GM21723 (cell line): ENCODE measurements around the gene SNRPD2.
"Not testable (repeated sequence)": the region's sequence is repeated elsewhere in the genome, so short reads cannot be mapped to it uniquely, and the experiment has no call there.

Source experiments
- ATAC-seq: cut with Tn5 transposase; IDR thresholded peaks from one replicate; pipeline ENCODE4 v1.9.1; 2021; ENCODE audit warnings: mild to moderate bottlenecking, moderate library complexity; ENCODE audit not compliant: unreplicated experiment

The SNRPD2 gene

DNA sequence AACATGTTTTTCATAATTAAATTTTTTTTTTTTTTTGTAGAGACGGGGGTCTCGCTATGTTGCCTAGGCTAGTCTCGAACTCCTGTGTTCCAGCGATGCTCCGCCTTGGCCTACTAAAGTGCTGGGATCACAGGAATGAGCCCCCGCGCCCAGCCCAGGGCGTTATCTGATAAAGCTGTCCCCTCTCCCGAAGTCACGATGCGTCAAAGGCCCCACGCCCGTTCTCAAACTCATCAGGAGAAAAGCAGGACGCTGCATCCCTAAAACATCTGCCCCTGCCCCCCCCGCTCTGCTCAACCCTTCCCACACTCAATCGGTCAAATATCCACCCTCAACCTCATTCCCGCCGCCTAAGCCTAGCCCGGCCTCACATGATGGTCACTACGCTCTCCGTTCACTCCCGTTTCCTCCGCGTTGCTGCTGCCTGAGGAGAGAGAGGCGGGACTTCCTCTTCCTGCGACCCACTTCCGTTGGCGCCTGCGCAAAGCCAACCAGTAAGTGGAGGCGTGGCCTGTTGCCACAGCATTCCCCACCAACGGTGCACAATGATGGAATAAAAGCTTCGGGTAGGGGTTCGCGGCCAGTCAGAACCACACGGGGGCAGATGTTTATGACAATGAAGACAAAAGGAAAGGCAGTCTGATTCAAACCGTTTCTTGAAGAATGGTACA is at the start of gene SNRPD2:
Gene SNRPD2, minus strand, starts transcription at position 438 of the 671 bp plus-strand sequence. Its CDS starts 65 bp downstream, at position 373.
- ATAC-seq: peak; percentile 46

DNA sequence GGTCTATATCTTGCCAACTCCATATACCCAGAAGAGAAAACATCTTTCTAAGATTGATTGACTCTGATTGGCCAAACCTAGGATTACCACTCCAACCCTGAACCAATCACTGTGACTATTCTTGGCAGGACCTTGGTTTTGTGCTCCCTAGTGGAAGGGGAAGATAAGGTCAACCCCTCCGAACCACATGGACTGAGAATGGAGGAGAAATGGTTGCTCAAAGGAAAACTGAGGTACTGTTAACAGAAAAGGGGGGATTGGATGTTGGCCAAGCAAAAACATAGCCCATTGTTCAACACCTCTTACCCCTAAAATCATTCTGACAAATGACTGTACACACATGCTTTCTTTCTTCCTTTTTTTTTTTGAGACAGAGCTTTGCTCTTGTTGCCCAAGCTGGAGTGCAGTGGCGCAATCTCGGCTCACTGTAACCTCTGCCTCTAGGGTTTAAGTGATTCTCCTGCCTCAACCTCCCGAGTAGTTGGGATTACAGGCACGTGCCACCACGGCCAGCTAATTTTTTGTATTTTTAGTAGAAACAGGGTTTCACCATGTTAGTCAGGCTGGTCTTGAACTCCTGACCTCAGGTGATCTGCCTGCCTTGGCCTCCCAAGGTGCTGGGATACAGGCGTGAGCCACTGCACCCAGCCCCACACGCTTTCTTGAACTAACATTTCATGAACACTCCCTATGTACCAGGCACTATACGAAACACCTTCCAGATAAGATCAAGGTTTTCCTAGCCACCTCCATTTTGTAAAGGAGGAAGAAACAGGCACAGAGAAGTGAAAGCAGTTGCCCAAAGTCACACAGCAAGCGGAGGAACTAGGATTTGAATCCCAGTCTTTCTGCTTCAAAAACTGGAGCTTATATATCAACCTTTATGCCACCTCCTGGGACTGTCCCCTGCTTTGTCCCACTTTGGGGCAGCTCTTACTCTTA is 48.0 kb upstream of the SNRPD2 start:
- no peak for ATAC-seq

DNA sequence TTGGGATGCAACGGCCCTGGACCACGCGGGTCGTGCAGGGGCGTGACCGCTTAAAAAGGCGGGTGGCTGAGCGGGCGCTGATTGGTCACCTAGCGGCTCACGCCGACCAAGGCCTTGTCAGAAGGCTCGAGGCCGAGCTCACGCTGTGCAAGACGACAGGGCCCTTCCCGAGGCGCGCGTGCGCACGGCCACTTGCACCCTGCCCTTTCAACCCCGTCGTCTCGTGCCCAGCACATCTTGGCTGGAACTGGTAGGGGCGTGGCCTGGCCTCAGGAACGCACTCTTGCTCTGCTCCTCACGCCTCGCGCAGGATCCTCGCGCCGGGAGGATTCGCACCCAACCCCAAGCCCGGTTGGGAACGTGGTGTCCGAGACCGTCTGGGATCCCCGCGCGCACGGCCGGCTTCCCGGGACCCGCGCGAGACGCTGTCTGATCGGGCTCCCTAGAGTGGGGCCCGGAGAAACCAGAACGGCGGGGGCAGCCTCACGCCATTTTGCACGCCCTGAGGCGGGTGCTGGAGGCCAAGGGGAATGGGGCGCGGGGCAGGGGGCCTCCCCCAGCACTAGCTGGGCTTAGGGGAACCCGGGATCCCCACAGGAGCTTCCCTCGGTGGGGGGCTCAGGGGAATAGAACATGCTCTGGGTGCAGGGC is 41.5 kb upstream of the SNRPD2 start, which contains the start of gene MEIOSIN:
Gene MEIOSIN, plus strand, starts transcription at position 280 of the 651 bp plus-strand sequence. CDS start 1,938 bp downstream, outside the sequence.
- ATAC-seq: no peak

DNA sequence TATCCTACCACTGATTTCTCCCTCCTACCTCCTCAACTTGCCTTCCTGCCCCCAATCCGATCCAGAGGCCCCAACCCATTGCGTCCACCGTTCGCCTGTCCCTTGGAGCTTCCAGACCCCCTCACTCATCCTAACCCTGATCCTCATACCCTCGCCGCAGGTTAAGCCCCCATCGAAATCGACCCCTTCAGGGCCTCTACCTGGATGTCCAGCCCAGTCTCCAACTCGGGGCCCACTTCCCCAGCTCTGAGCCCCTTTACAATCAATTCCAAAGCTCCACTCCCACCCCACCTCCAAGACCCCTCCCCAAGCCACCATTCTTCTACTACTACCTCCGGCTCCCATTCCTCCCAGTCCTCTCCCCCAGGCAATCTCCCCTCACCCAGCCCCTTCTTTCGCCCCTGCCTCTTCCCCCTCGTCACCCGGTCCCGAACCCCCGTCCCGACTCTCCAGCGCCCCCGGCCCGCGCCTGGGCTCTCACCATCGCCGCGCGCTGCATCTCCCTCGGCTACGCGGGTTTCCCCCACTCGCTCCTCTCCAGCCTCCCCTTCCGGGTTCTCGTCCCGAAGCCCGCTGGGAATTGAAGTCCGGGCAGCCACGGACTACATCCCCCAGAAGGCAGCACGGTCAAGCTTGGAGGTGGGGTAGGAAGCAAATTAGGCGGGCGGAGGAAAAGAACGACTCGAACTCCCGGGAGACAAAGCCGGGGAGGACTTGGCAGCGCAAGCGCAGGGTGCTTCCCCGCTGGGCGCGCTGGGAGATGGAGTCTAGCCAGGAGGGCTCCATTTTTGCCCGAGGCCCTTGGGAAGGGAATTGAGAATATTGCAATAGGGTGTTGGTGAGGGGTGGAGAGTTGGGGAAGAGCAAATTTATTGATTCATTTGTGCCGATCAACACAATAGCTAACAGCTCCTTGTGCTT is 38.9 kb upstream of the SNRPD2 start, which contains the start of gene FBXO46:
Gene FBXO46, minus strand, starts transcription at position 529 of the 921 bp plus-strand sequence. CDS start 17,401 bp downstream, outside the sequence.
- peak; percentile 88 for ATAC-seq

DNA sequence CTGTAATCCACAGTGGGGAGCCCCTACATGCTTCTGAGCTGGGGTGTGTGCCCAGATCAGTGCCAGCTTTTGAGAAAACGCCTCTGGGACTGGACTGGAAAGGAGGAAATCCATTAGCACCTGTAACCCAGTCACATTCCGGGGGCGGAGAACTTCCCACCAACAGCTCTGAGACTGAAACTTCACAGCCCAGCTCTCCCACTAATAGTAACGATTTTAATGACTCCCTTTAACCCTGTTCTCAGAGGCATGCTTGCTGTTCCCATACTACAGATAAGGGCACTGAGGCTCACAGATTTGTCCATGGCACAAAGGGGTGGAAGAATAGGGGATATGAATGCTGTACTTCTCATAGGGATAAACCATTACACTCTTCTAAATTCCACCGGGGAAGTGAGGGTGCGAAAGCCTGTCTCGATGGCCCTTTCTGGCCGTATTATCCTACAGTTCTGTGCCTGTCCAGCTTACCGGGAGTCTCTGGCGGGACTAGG is 38.1 kb upstream of the SNRPD2 start:
- no peak for ATAC-seq

DNA sequence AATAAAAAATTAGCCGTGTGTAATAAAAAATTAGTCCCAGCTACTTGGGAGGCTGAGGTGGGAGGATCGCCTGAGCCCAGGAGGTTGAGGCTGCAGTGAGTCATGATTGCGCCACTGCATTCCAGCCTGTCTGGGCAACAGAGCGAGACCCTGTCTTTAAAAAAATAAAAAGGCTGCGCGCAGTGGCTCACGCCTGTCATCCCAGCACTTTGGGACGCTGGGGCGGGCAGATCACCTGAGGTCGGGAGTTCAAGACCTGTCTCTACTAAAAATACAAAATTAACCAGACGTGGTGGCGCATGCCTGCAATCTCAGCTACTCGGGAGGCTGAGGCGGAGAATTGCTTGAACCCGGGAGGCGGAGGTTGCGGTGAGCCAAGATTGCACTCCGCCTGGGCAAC is 36.9 kb upstream of the SNRPD2 start:
- ATAC-seq: not testable (repeated sequence)

DNA sequence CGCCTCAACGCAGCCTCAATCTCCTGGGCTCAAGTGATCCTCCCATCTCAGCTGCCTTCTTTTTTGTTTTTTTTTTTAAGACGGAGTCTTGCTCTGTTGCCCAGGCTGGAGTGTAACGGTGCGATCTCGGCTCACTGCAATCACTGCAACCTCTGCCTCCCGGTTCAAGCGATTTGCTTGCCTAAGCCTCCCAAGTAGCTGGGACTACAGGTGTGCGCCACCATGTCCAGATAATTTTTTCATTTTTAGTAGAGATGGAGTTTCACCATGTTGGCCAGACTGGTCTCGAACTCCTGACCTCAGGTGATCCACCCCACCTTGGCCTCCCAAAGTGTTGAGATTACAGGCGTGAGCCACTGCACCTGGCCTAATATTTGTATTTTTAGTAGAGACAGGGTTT is 28.3 kb upstream of the SNRPD2 start:
- not testable (repeated sequence) for ATAC-seq

DNA sequence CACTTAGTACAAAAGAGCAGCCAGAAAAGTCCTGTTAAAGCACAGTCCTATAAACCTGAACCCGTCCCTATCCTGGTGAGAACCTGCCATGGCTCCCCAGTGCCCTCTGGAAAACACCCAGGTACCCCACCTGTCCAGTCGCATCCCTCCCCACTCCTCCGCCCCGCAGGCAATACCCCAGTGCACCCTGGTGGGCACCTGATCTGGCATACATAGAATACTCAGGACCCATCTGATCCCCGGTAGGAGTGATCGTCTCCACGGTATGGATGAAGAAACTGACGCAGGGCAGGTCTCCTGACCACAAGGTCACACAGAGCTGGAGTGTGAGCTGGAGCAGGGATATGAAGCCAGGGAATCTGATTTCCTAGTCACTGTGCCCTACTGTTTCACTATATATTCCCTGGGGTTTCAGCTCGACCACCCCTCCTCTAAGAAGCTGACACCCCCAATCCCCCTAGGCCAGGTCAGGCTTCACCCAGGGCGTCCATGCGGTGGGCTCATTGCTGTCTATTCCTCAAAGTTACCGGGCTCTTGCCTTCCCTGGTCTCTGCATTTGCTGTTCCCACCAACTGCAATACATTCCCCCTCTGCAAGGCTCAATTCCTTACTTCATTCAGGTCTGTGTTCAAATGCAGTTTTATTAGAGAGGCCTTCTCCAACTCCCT is 26.4 kb upstream of the SNRPD2 start:
- ATAC-seq: no peak

DNA sequence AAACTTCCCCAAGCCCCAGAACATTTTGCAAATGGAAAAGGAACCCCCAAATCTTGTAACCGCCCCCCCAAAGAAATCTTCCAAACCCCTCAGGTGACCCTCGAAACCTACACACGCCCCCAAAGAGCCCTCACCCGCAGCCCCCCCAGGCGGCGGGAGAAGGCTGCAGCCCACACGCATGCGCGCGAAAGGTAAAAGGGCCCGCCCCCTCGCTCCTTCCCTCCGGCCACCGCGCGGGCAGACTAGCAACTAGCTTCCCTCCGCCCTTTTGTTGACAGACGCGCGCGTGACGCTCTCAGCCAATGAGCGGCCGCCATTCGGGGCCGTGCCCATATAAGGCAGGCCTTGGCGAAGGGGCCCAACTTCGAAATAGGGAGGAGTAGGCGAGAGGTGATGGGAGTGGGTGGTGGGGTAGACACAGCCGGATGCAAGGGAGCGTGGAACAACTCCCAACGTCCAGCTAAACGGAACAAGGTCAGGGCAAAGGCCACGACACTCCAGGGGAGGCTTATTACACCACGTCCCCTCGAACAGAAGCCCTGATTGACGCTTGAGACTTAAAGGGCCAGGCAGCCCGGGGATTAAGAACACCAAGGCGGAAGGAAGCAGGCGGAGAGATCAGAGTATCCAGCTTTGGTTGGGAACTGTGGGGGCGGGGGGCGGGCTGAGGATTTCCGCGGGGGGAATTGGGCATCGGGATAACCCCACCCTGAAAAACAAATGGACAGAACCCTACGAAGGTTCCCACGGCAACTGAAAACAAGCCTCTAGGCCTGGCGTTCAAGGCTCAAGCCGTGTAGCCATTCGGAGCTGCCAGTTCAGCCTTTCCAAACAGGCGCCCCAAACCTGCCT is 25.6 kb upstream of the SNRPD2 start:
- peak; percentile 91 for ATAC-seq

DNA sequence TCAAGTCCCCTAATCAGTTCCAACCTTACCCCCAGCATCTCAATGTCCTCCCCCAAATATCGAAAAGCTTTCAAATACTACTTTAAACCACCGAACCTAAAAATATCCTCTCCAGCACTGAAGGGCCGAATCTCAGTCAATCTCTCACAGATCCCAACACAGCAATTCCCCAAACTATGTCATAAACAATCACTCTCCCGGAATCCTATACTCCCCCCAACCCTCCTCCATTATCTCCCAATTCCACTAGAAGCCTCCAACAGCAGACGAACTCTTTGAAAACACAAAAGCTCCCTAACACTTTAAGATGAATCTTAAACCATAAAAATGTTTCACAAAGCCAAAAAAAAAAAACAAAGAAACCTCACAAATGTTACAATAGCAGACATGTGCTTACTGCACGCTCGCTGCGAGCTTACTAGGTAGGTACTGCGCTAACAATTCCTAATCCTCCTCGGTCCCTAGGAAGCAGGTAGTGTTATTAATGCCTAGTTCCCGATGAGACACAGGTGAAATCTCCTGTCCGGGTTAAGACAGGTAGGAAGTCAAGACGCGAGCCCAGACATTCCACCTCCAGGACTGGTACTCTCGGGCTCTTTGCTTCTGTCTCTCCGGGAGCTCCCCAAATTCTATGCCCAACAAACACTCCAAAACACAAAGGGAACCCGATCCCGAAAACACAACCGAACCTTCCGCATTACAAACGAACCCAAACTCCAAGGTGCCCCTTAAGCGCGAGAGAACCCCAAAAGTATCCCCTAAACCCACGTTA is 24.8 kb upstream of the SNRPD2 start:
- ATAC-seq: no peak

DNA sequence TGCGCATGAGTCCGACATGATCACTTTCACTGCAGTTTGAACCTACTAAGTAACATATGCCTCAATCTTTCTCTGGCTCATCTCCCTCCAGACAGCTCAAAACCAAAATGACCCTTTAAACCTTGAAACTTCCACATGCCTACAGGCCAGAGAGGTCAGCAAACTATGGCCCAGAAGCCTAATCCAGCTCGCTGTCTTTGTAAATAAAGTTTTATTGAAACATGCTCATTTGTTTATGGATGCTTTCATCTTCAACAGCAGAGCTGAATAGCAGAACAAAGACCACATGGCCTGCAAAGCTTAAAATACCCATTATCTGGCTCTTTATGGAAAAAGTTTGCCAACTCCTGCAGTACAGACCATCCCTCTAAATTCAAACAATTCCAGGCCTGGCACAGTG is 23.4 kb upstream of the SNRPD2 start:
- ATAC-seq: no peak

DNA sequence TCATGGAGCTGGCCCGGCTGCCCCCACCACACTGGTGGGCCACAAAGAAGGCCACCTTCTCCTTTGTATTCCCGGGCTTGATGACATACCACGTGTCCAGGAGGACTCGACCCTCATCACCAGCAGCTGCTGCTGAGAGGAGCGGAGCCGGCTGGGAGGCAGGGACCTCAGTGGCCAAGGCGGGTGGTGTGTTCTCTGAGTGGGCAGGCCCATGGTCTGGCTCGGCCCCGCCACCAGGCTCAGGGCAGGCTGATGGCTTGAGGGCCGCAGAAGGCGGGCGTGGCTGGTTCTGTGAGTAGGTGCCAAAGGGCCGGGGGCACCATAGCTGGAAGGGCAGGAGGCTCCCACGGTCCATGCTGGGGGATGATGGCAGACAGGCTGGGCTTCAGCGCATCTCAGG is 21.4 kb upstream of the SNRPD2 start:
- no peak for ATAC-seq

DNA sequence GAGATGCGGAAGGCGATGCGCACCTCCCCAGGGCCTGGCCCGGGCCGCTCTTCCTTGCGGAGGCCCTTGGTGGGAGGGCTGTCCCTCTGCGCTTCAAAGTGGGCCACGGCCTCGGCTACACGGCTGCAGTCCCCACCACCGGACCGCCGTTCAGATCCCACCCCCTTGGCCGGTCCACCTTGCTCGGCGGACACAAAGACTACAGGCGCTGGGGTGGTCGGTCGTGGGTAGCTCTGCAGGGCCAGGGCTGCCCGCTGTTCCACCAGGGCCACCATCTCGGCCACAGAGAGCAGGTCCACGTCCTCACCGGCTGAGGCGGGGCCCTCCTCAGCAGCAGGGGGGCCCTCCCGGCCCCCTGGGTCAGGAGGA is 20.9 kb upstream of the SNRPD2 start:
- no peak for ATAC-seq

DNA sequence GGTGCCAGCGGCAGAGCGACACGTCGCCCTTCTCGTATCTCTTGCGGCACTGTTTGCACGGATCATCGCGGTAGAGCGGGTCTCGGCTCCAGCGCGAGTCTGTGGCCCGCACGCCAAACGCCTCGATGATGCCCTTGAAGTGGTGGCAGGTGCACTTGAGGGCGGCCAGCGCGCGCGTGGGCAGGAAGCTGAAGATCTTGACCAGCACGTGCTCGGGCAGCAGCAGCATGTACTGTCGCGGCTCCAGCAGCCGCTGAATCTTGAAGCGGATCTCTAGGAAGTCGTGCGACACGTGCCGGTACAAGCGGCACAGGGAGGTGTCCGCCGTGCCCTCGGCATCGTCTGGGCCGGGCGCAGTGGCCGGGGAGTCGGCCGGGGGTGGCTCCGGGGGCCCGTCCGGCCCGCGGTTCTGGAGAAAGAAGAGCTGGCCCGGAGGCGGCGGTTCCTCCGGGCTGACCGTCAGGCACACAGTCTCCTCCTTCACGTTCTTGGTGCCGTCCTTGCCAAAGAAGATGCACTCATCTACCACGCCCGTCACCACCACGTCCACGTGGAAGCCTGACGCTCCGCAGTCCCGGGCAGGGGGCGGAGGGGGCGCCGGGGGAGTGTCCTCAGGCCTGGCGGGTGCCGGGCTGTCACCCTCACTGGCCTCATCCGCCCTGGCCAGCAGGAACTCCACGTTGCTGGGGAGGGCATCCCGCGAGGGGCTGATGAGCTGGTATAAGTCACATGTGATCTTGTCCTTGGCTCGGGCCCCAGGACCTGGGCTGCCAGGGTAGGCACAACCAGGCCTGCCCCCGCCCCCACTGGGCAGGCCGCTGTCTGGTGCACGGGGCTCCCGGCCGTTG is 20.3 kb upstream of the SNRPD2 start:
- no peak for ATAC-seq

DNA sequence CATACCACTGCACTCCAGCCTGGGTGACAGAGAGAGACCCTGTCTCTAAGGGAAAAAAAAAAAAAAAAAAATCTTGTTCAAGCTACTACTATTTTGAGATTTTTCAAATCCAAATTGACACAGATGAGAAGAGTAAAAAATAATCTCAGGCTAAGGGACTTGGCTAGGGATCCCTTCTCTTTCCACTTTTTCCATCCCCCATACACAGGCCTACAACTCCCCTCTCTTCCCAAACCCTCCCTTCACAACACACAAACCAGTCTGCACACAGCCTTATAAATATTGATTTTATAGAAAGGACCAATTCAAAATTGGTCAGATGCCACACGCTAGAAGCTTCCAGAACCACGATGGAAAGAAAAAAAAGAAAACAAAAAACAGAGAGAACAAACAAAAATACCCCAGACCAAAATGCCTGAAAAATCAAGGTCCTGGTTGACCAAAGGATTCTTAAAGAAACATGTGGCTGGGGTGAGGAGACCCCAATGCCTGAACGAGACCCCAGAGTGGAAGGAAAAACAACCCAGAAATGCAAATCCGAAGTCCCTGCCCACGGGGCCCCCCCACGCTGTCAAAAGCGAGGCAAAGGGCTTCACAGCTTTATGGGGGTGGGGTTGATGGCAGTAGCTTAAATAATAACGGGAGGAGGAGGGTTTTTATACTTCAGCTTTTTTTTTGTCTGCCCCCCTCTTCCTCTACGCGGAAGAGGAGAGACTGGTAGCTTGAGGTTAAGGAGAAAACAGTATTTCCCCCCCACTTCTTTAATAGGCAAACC is 18.8 kb upstream of the SNRPD2 start:
- no peak for ATAC-seq

DNA sequence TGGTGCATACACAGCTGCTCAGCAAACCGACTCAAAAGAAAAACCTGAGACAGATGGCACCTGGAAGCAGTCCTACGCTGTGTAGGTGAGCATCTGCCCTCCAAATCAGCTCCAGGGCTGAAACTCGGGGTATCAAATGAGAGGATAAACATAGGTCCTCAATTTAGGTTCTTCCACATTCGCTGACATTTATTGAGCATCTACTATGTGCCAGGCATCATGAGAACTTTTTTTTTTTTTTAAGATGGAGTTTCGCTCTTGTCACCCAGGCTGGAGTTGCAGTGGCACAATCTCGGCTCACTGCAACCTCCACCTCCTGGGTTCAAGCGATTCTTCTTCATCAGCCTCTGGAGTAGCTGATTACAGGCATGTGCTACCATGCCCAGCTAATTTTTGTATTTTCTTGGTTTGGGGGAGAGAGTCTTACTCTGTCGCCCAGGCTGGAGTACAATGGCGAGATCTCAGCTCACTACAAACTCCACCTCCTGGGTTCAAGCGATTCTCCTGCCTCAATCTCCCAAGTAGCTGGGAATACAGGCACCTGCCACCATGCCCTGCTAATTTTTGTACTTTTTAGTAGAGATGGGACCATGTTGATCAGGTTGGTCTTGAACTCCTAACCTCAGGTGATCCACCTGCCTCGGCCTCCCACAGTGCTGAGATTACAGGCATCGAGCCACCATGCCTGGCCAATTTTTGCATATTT is 14.1 kb upstream of the SNRPD2 start:
- ATAC-seq: no peak
